ENCODE results near the gene OR5AL1. TPM values are rescaled to one million over a fixed set of nuclear protein-coding genes. Genes with fewer than 3 reads are reported as not detected.
"Not testable (repeated sequence)": the region's sequence is repeated elsewhere in the genome, so short reads cannot be mapped to it uniquely, and the experiment has no call there.

The OR5AL1 gene
- not detected for total RNA-seq

DNA sequence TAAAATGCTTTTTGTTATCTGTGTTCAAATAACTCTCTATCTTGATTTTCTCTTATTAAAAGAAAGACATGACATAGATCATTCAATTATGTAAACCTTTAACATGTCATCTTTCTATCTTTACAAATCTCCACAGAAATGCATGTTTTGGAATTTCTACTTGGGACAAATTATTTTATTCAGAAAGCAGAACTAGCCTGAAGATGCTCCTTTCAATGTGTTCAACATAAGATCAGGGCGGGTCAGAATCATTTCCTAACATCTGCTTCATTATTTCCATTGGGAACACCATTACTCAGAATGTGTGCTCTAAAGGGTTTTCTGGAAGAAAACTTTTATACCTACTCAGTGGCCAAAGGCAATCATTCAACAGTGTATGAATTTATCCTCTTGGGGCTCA is at the start of gene OR5AL1:
OR5AL1 (plus strand) TSS at position 301 of the 400 bp plus-strand sequence.
- Histone ChIP-seq H3K27me3 (no peaks in the 10 kb centered on the region), H3K9me3 (no peaks in the 10 kb centered on the region), H3K4me3 (no peak within 1 kb of the TSS), H3K36me3 (no peaks in the 10 kb centered on the region), H3K27ac (no peak within 1 kb of the TSS), H3K4me1 (no peaks in the 10 kb centered on the region)
- TF ChIP-seq CTCF (IDR thresholded peaks at IDR 0.05) = no peak
- DNase-seq (ENCODE audit: low spot score) = no peak

GRCh38 chr11:56375324-56375723 is 37.2 kb upstream of the OR5AL1 start, which contains the start of gene OR8U1:
TSS of gene OR8U1 (plus strand) at chr11:56375624. CDS start at chr11:56375624, 0 bp downstream.
- Histone ChIP-seq H3K27me3 (no peaks in the 10 kb centered on the region), H3K4me1 (no peaks in the 10 kb centered on the region), H3K36me3 (no peaks in the 10 kb centered on the region), H3K9me3 (no peaks in the 10 kb centered on the region), H3K4me3 (no peak within 1 kb of the TSS), H3K27ac (no peak within 1 kb of the TSS)
- no peak for TF ChIP-seq CTCF (IDR thresholded peaks at IDR 0.05)
- no peak for DNase-seq (ENCODE audit: low spot score)

DNA sequence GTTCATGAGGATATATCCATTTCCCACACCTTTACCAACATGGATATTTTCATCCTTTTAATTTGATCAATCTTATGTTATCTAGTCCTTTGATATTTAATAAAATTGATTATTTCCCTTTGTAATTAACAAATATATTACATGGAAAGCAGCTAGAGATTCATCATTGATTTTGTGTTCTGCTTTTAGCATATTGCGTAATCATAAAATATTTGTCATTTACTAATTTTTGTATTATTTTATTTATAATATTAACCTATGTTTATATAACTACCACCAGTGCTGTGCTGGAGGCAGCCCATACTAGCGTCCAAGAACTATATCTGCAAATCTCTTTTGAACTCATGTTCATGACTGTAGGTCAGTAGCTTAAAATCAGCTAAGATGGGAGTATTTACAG is 32.4 kb upstream of the OR5AL1 start:
- H3K27me3 ChIP-seq = no peaks in the 10 kb centered on the region
- DNase-seq (ENCODE audit: low spot score) = no peak
- no peak for TF ChIP-seq CTCF (IDR thresholded peaks at IDR 0.05)
- H3K4me1 ChIP-seq = no peaks in the 10 kb centered on the region
- H3K4me3 ChIP-seq = no peak overlapping the region
- no peaks in the 10 kb centered on the region for H3K9me3 ChIP-seq
- no peaks in the 10 kb centered on the region for H3K36me3 ChIP-seq
- H3K27ac ChIP-seq = no peak overlapping the region

DNA sequence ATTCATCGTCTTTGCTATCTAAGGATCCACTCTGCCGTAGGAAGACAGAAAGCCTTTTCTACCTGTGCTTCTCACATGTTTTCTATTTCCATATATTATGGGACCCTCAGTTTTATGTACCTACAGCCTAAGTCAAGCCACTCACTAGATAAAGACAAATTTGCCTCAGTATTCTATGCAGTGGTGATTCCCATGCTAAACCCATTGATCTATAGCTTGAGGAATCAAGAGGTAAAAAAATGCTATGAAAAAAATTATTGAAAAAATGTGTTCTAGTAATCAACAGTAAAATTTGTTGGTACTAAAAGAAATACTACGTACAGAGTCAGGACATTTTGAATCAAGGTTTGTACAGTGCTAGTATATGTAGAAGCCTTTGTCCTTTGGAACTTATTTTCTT is 18.1 kb upstream of the OR5AL1 start:
- Histone ChIP-seq H3K27ac (no peak overlapping the region), H3K9me3 (no peaks in the 10 kb centered on the region), H3K27me3 (no peaks in the 10 kb centered on the region), H3K36me3 (no peaks in the 10 kb centered on the region), H3K4me3 (no peak overlapping the region), H3K4me1 (no peaks in the 10 kb centered on the region)
- DNase-seq (ENCODE audit: low spot score) = no peak
- no peak for TF ChIP-seq CTCF (IDR thresholded peaks at IDR 0.05)

DNA sequence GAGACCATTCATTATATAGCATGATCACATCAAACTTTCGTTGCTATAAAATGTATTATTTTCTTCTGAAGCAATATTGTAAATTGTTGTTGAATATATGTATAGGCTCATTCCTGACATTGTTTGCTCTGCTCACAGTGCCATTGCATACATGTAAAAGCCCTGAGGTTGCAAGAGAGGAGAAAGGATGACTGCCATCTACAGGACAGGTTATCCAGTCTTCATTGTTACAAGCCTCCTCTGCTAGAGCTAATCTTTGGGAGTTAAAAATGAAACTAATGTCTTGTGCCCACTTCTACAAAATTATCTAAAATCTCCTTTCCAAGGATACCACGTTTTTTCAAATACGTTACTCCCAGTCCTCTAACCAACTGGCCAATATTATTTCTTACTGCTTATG is 16.4 kb upstream of the OR5AL1 start:
- Histone ChIP-seq H3K4me3 (no peak overlapping the region), H3K4me1 (no peaks in the 10 kb centered on the region), H3K9me3 (no peaks in the 10 kb centered on the region), H3K27me3 (no peaks in the 10 kb centered on the region), H3K36me3 (no peaks in the 10 kb centered on the region), H3K27ac (no peak overlapping the region)
- TF ChIP-seq CTCF (IDR thresholded peaks at IDR 0.05) = no peak
- no peak for DNase-seq (ENCODE audit: low spot score)

- not testable (repeated sequence) for DNase-seq (ENCODE audit: low spot score); H3K9me3 ChIP-seq; H3K27me3 ChIP-seq; H3K27ac ChIP-seq; H3K4me3 ChIP-seq; H3K36me3 ChIP-seq; H3K4me1 ChIP-seq
Observed at GRCh38 chr11:56401858-56402461, 10.5 kb upstream of the OR5AL1 start.
